HepG2 (cell line): ENCODE results near the gene SEMA7A.

Experiments used
- ATF7 ChIP-seq, 2 experiments: fragments of 450-650 bp in 1 of 2; sonication (generic) in 1 of 2; formaldehyde crosslinking in 1 of 2; IDR thresholded peaks; 2 replicates each; pipeline versions ENCODE4 v1.4.0 to v1.6.1; 2016 to 2020; ENCODE audit warnings: antibody characterized with exemption in 1 of 2, mild to moderate bottlenecking in 1 of 2, missing genetic modification reagents in 1 of 2
- CTCF ChIP-seq: sonication (generic); formaldehyde crosslinking; IDR thresholded peaks from 2 replicates; pipeline ENCODE4 v1.5.0; 2020; ENCODE audit warnings: mild to moderate bottlenecking, missing genetic modification reagents, moderate library complexity
- EHMT2 ChIP-seq: fragments of 200-600 bp; sonication (generic); IDR thresholded peaks from 2 replicates; pipeline ENCODE4 v1.7.0; 2017; ENCODE audit warnings: antibody characterized with exemption, low read depth, low read length, borderline replicate concordance
- EP300 ChIP-seq, 3 experiments: sonication (generic) in 1 of 3; formaldehyde crosslinking in 1 of 3; IDR thresholded peaks; 2 replicates each; pipeline versions ENCODE4 v1.5.1 to v1.6.1; 2011 to 2020; ENCODE audit warnings: low read depth in 2 of 3, low read length in 2 of 3, borderline replicate concordance in 1 of 3, improper control_type of control experiment in 1 of 3, mild to moderate bottlenecking in 1 of 3, missing genetic modification reagents in 1 of 3, moderate library complexity in 1 of 3
- FOXA3 ChIP-seq: IDR thresholded peaks from 2 replicates; pipeline ENCODE4 v1.6.1; 2016; ENCODE audit warnings: missing genetic modification reagents, missing compliant biosample characterization
- FOXJ3 ChIP-seq: sonication (generic); formaldehyde crosslinking; IDR thresholded peaks from 2 replicates; pipeline ENCODE4 v1.4.0; 2020; ENCODE audit warnings: missing genetic modification reagents, mild to moderate bottlenecking, borderline replicate concordance
- POLR2AphosphoS5 ChIP-seq: IDR thresholded peaks from 2 replicates; pipeline ENCODE4 v1.6.1; 2012; ENCODE audit warnings: low read depth, low read length
- ZNF780A ChIP-seq: sonication (generic); formaldehyde crosslinking; IDR thresholded peaks from 2 replicates; pipeline ENCODE4 v1.8.0; 2022; ENCODE audit warnings: mild to moderate bottlenecking, missing genetic modification reagents, moderate library complexity
- TF ChIP-seq, protein P1 (sequence below): sonication (generic); formaldehyde crosslinking; IDR thresholded peaks from 2 replicates; pipeline ENCODE4 v1.8.0; 2023; ENCODE audit warnings: mild to moderate bottlenecking, missing genetic modification reagents

DNA sequence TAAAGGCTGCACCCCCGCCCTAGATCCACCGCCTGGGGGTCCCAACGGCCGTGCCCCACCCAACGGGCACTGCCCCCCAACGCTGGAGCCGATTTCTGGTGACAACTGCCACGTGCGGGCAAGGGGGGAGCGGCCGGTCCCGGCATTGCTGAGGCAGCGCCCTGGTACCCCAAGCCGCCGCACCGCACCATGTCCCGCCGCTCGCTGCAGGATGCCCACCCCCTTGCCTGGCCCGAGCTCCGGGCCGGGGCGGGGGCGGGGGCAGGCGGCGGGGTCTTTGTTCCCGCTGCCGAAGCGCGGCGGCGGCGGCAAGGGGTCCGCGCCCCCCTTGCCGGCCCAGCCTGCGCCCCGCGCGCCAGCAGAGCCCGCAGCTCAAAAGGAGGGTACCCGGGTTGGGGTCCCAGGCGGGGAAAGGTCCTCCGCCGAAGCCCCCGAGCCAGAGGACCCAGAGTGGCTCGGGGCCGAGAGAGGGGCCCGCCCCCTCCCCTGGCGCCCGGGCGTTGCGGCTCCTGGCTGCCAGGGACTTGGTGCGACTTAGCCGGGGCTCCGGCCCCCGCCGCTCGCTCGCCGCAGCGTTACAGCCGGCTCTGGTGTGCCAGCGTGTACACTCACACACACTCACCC, 678 bp downstream of the SEMA7A start:
- TF ChIP-seq EP300 (IDR thresholded peaks at IDR 0.05; ENCODE audit: low read depth in 2 of 2, low read length in 2 of 2) (no peak), EP300 (CRISPR knock-in tag; IDR thresholded peaks at IDR 0.05; ENCODE audit: borderline replicate concordance) (no peak), EHMT2 (no peak), FOXJ3 (no peak), POLR2AphosphoS5 (no peak), ZNF780A (CRISPR knock-in tag) (no peak), CTCF (CRISPR knock-in tag) (no peak), FOXA3 (CRISPR knock-in tag) (no peak), ATF7 (IDR thresholded peaks at IDR 0.05) (no peak), ATF7 (CRISPR knock-in tag; IDR thresholded peaks at IDR 0.05) (no peak)
- TF ChIP-seq, protein P1, sequence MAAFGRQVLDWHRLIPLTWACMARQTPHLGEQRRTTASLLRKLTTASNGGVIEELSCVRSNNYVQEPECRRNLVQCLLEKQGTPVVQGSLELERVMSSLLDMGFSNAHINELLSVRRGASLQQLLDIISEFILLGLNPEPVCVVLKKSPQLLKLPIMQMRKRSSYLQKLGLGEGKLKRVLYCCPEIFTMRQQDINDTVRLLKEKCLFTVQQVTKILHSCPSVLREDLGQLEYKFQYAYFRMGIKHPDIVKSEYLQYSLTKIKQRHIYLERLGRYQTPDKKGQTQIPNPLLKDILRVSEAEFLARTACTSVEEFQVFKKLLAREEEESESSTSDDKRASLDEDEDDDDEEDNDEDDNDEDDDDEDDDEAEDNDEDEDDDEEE: no peak
